Measurements from ENCODE around the gene OPCML.

Gene OPCML

DNA sequence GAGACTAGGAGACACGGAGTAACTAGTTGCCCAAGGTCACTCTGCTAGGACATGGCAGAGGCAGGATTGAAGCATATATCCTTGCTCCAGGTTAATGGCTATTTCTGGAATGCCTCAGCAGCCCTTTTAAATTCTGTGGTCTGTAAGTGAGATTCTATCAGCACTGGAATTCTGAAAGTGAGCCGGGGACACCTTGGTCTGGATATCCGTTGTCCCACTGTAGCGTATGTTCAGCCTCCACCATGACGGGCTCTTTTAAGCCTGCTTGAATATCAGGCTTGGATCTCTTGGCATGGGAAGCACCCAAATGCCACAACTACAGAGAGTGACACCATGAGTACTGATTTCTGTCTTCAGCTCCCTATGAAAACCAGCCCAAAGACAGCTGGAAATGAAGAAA lies 254.4 kb downstream of the OPCML start:
- no peak for DNase-seq (ENCODE audit: low read depth)
- TF ChIP-seq, protein P1, sequence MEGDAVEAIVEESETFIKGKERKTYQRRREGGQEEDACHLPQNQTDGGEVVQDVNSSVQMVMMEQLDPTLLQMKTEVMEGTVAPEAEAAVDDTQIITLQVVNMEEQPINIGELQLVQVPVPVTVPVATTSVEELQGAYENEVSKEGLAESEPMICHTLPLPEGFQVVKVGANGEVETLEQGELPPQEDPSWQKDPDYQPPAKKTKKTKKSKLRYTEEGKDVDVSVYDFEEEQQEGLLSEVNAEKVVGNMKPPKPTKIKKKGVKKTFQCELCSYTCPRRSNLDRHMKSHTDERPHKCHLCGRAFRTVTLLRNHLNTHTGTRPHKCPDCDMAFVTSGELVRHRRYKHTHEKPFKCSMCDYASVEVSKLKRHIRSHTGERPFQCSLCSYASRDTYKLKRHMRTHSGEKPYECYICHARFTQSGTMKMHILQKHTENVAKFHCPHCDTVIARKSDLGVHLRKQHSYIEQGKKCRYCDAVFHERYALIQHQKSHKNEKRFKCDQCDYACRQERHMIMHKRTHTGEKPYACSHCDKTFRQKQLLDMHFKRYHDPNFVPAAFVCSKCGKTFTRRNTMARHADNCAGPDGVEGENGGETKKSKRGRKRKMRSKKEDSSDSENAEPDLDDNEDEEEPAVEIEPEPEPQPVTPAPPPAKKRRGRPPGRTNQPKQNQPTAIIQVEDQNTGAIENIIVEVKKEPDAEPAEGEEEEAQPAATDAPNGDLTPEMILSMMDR (IDR thresholded peaks at IDR 0.05; ENCODE audit: insufficient read depth, low read depth, low read length, missing control alignments), result no peak

DNA sequence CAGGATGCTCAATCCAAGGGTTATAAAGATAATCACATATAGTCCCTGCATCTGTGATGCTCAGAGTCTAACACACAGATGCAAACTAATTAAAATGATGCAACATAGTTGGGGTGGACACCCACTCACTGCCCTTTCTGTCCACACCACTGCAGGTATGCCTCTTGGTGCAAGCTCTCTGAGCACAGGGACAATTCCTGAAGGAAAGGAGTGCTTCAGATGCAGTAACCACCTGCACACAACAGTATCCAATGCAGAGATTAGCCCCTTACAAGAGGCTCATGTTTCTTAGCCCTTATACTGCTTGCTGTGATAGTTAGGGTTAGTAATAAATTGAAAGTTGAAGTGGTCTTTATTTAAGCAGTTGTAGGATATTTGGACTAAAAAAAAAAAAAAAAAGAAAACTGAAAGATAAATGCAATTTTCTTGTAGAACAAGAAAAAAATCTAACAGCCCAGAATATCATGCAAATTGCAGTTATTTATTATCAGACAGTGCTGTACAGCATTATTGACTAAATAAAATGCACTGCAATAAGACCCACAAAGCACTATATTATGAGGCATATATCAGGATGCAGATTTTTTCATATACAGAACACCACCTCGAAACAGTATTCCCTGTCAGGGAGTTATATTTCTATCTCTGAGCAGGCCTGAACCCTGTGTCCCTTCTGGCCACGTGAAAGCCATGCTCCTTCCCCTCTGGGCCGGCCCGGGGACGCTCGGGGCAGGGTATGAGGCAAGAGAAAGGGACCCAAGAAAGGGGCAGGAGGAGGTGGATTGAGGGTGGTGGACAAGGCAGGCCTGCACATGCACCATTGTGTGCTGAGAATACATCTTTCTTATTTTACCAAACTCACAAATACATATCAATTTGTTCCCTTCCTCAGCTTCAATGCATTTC lies 260.2 kb downstream of the OPCML start:
- TF ChIP-seq, protein P1 (IDR thresholded peaks at IDR 0.05; ENCODE audit: insufficient read depth, low read depth, low read length, missing control alignments), result no peak
- no peak for DNase-seq (ENCODE audit: low read depth)
- no peak overlapping the region for H3K4me3 ChIP-seq (ENCODE audit: low read length)

More for the DNA sequence above, 254.4 kb downstream of the OPCML start:
- no peak overlapping the region for H3K4me3 ChIP-seq (ENCODE audit: low read length)

DNA sequence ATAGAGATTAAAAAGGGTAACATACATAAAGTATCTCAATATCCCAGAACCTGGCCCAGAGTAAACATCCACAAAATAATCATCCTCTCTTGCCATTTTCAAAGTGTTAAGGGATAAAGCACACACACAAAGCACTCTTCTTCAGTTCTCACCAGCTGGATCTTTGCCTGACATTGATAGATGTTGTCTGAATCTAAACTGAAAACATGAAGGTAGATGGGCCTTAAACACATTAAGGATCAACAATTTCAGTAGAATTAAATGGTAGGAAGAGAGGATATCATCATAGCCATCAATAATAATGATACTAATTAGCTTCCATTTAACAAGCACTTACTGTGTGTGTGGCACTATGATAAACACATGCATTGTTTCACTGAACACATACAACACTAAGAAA lies 261.1 kb downstream of the OPCML start:
- H3K4me3 ChIP-seq (ENCODE audit: low read length), result no peak overlapping the region
- DNase-seq (ENCODE audit: low read depth), result no peak
- TF ChIP-seq, protein P1 (IDR thresholded peaks at IDR 0.05; ENCODE audit: insufficient read depth, low read depth, low read length, missing control alignments), result no peak

DNA sequence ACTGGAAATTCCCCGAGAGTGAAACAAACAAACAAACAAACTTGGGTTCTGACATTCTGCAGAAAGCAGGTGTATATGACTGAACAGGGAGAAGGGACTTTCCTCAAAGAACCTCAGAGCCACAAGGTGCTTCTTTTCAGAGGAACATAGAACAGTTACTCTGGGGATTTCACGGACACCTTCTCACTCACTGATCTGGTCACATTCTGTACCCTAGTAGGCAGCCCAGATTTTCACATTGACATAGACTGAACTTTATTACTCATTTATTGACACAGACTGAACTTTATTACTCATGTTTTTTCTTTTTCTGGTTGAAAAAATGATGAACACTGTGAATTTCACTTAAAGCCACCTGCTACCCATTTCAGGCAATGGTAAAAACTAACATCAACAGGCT lies 263.0 kb downstream of the OPCML start:
- TF ChIP-seq, protein P1 (IDR thresholded peaks at IDR 0.05; ENCODE audit: insufficient read depth, low read depth, low read length, missing control alignments), result no peak
- no peak for DNase-seq (ENCODE audit: low read depth)

DNA sequence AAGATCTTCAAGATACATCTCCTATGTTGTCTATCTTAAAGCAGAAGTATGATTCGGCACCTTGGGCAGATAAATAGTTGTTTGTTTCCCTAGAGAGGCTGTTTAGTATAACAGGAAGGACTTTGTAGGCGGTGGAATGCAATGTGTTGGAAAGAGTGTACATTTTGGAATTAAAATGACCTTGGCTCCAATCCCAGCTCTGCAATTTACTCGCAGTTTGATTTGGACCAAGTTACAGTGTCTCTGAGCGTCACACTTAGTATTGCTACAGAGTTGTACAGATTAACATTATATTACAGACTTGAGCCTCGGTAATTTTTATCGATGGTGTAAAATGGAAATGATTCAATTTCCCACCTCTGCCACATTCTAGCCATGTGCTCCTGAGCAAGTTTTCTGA lies 265.3 kb downstream of the OPCML start:
- no peak overlapping the region for H3K4me3 ChIP-seq (ENCODE audit: low read length)
- TF ChIP-seq, protein P1 (IDR thresholded peaks at IDR 0.05; ENCODE audit: insufficient read depth, low read depth, low read length, missing control alignments), result no peak
- no peak for DNase-seq (ENCODE audit: low read depth)

More for the DNA sequence above, 263.0 kb downstream of the OPCML start:
- H3K4me3 ChIP-seq (ENCODE audit: low read length), result no peak overlapping the region

DNA sequence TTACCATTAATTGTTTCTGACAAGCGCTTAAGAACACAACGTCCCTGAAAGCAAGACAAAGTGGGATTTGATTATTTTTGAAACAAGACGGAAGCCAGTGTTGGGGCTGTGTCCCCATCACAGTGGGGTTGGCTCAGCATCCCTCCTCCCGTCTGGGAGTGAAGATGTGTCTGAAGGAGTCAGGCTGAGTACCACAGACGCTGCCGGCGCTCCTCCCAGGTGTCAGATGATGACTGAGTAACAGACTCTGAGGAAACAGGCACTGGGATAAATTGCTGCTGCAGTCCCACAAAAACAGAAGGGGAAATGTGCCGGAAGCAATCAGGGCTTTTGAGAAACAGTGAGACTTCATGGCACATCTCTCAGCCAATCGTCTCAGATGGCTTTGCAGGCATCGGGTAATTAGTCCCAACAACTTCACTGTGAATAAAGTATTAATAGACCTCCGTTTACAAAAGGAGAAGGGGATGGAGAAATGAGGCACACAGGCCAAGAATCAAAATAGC lies 266.7 kb downstream of the OPCML start:
- TF ChIP-seq, protein P1 (IDR thresholded peaks at IDR 0.05; ENCODE audit: insufficient read depth, low read depth, low read length, missing control alignments), result no peak
- DNase-seq (ENCODE audit: low read depth), result no peak
- H3K4me3 ChIP-seq (ENCODE audit: low read length), result no peak overlapping the region

All from epithelial cell of esophagus (primary cell).